ENCODE data around the gene PHF14. TPM values are rescaled to one million over a fixed set of nuclear protein-coding genes. Genes with fewer than 3 reads are reported as not detected.

PHF14 gene
- total and polyA plus RNA-seq, 2 donors (not counting 3 experiments of a cell fraction or from before 2014, with no cell fraction given): 8.8 to 43.4 TPM

DNA sequence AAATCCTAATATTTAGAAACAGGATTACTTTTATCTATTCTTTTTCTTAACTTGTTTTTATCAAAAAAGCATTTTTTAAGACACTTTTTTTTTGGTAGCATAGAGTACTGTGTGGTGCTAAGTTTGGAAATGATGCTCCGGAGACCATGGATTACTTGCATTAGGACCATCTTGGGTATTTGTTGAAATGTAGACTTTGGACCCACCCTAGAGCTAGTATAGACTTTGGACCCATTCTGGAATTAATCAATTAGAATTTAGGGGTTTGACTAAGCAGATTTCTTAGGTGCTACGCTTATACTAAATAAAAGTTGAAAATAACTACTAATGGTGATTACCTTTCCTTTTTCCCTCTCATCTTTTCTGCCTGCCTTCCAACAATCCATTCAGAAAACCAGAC is 80.4 kb downstream of the PHF14 start:
- H3K9me3 ChIP-seq (replicated peaks; ENCODE audit: control insufficient read depth, insufficient read depth, low read length): no peaks in the 10 kb centered on the region
- ChIA-PET POLR2A (no interaction called here), CTCF (no interaction called here)
- no peak overlapping the region for H3K27ac ChIP-seq (ENCODE audit: insufficient read depth, low read depth, low read length)
- dilution Hi-C loops (cut with MboI; ENCODE audit: extremely low pct_ligation_motif_present, low sequenced_read_pairs) (no loop called here), intact Hi-C loops (cut with micrococcal nuclease) (no loop called here)
- TF ChIP-seq EZH2 (IDR thresholded peaks at IDR 0.05; ENCODE audit: borderline replicate concordance, low read depth, low read length, severe bottlenecking): no peak
- TF ChIP-seq GATA2 (IDR thresholded peaks at IDR 0.05; ENCODE audit: insufficient read depth, insufficient read length, low read depth, low read length): no peak
- no peak for TF ChIP-seq FOS (IDR thresholded peaks at IDR 0.05; ENCODE audit: borderline replicate concordance, insufficient read depth, low read length)
- no peak for TF ChIP-seq JUN (IDR thresholded peaks at IDR 0.05; ENCODE audit: borderline replicate concordance, insufficient read depth, insufficient read length, low read depth)
- TF ChIP-seq, protein P1, sequence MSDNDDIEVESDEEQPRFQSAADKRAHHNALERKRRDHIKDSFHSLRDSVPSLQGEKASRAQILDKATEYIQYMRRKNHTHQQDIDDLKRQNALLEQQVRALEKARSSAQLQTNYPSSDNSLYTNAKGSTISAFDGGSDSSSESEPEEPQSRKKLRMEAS (IDR thresholded peaks at IDR 0.05; ENCODE audit: insufficient read depth, insufficient read length): no peak
- TF ChIP-seq, protein P2, sequence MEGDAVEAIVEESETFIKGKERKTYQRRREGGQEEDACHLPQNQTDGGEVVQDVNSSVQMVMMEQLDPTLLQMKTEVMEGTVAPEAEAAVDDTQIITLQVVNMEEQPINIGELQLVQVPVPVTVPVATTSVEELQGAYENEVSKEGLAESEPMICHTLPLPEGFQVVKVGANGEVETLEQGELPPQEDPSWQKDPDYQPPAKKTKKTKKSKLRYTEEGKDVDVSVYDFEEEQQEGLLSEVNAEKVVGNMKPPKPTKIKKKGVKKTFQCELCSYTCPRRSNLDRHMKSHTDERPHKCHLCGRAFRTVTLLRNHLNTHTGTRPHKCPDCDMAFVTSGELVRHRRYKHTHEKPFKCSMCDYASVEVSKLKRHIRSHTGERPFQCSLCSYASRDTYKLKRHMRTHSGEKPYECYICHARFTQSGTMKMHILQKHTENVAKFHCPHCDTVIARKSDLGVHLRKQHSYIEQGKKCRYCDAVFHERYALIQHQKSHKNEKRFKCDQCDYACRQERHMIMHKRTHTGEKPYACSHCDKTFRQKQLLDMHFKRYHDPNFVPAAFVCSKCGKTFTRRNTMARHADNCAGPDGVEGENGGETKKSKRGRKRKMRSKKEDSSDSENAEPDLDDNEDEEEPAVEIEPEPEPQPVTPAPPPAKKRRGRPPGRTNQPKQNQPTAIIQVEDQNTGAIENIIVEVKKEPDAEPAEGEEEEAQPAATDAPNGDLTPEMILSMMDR (IDR thresholded peaks at IDR 0.05; ENCODE audit: extremely low read depth in 1 of 2, insufficient read depth in 1 of 2, low read depth in 1 of 2, low read length in 2 of 2): no peak
- no peak for TF ChIP-seq POLR2AphosphoS5 (IDR thresholded peaks at IDR 0.05; ENCODE audit: insufficient read depth, low read depth, low read length)
- no peak for TF ChIP-seq MYC (IDR thresholded peaks at IDR 0.05; ENCODE audit: low read depth, low read length)
- no peak for TF ChIP-seq POLR2A (IDR thresholded peaks at IDR 0.05; ENCODE audit: low read depth, low read length)
- no peak overlapping the region for H3K9ac ChIP-seq (replicated peaks; ENCODE audit: extremely low read depth, insufficient read depth, low read length)
- no peaks in the 10 kb centered on the region for H3K36me3 ChIP-seq (ENCODE audit: control insufficient read depth in 2 of 2, extremely low read depth in 1 of 2, insufficient read depth in 2 of 2, low read length in 2 of 2)
- no peaks in the 10 kb centered on the region for H3K4me1 ChIP-seq (ENCODE audit: control insufficient read depth, extremely low read depth, insufficient read depth, low read length)
- FAIRE-seq (no peak), DNase-seq (ENCODE audit: low read depth, low spot score) (no peak)
- no peaks in the 10 kb centered on the region for H4K20me1 ChIP-seq (replicated peaks; ENCODE audit: control insufficient read depth, extremely low read depth, insufficient read depth, low read length)
- H3K9me1 ChIP-seq (replicated peaks; ENCODE audit: control insufficient read depth, extremely low read depth, insufficient read depth, low read length): no peaks in the 10 kb centered on the region
- no TSS peak for BruUV-seq (replicated peaks)
- no peaks in the 10 kb centered on the region for H3K27me3 ChIP-seq (ENCODE audit: control insufficient read depth in 2 of 2, insufficient read depth in 2 of 2, low read length in 2 of 2)
- H3K4me2 ChIP-seq (ENCODE audit: insufficient read depth, low read length): no peak overlapping the region
- H3K4me3 ChIP-seq (replicated peaks in 1 of 3; ENCODE audit: insufficient read depth in 1 of 3, low read depth in 1 of 3, low read length in 3 of 3): no peak overlapping the region
- no peaks in the 10 kb centered on the region for H3K79me2 ChIP-seq (ENCODE audit: control insufficient read depth, insufficient read depth, low read length)
- H2AFZ ChIP-seq (ENCODE audit: low read depth, low read length): no peak overlapping the region
